Activated T-helper 1 cell treated with Interleukin-2 at 50 U/mL for 16 hours (primary cell): ENCODE data around the gene SLC25A29.
A peak's percentile ranks its signal among the peaks of the same experiment; 100 is the strongest.
"Not testable (repeated sequence)": the region's sequence is repeated elsewhere in the genome, so short reads cannot be mapped to it uniquely, and the experiment has no call there.

Source experiments
- DNase-seq: peaks from one replicate; pipeline ENCODE4 v3.0.0-alpha.2; 2020; ENCODE audit warnings: low read depth

Gene SLC25A29

DNA sequence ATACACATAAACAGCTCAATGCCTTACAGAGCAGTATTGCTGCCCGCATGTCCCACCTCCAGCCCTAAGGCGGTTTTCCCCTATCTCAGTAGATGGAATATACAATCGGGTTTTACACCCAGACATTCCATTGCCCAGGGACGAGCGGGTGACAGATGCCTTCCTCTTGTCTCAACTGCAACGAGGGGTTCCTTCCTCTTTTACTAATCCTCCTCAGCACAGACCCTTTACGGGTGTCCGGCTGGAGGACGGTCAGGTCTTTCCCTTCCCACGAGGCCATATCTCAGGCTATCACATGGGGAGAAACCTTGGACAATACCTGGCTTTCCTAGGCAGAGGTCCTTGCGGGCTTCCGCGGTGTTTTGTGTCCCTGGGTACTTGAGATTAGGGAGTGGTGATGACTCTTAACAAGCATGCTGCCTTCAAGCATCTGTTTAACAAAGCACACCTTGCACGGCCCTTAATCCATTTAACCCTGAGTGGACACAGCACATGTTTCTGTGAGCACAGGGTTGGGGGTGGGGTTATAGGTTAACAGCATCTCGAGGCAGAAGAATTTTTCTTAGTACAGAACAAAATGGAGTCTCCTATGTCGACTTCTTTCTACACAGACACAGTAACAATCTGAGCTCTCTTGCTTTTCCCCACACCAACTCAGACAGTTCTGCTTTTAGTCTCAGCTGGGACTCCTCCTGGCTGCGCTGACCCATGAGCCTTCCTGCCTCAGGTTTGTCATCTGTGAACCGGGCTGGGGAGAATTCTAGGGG, 6.0 kb upstream of the SLC25A29 start:
- not testable (repeated sequence) for DNase-seq

DNA sequence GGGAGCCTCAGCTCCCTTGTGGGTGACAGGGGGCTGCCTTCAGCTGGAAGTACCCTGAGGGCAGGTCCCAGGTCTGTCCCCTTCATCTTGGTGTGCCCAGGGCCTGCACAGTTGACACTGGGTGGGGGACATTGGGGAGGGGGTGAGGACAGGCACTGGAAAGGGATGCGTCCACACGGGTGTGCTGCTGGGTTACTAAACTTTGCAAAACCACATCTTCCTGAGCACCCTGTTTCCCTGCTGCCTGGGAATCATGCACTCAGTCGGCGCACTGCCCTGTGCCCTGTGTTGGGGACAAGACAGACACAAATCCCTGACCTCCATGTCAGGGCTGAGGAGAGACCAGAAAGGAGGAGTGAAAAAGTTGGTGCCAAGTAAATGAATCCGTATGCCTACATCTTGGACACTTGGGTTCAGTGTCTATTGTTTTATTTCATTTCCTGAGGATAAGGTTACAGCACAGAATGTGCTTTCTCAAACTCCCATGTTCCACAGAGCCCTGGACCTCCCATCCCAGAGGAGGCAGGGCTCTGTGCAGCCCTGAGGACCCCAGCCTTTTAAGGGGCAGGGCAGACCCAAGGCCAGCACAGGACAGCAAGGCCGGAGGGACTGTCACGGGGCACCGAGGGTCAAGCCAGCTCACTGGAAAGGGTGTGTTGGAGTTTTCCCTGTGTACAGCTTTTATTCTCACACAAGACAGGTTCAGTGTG, 2.9 kb upstream of the SLC25A29 start:
- no peak for DNase-seq

GRCh38 chr14:100308427-100308792, 2.2 kb upstream of the SLC25A29 start:
- not testable (repeated sequence) for DNase-seq

DNA sequence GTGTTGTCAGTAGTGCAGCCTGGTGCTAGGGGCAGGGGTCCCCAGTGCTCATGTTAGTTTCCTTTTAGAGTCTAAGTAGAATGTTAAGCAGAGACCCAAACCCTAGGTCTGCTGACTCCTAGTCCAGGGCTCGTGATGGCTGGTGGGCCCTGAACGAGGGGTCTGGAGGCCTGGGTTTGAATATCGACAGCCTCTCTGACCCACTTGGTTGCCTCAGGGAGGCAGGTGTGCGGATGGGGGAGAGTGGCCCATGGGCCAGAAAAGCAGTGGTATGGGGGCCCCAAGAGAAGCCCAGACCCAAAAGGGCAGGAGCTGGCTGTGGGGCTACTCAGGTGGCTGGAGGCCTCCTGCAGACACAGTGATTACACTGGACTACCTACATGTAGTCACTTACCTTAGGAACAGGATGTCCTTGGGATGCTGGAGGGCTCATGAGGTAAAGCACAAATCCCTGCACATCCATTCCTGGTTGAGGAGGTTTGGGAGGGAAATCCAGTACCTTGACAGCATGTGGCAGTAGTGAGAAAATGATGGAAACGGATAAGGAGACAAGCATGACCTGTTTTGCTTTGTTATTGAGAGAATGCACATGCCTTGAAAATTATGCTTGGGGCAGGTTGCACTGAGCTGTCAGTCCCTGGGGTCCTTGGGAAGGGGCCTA, 1.7 kb upstream of the SLC25A29 start:
- DNase-seq: no peak

DNA sequence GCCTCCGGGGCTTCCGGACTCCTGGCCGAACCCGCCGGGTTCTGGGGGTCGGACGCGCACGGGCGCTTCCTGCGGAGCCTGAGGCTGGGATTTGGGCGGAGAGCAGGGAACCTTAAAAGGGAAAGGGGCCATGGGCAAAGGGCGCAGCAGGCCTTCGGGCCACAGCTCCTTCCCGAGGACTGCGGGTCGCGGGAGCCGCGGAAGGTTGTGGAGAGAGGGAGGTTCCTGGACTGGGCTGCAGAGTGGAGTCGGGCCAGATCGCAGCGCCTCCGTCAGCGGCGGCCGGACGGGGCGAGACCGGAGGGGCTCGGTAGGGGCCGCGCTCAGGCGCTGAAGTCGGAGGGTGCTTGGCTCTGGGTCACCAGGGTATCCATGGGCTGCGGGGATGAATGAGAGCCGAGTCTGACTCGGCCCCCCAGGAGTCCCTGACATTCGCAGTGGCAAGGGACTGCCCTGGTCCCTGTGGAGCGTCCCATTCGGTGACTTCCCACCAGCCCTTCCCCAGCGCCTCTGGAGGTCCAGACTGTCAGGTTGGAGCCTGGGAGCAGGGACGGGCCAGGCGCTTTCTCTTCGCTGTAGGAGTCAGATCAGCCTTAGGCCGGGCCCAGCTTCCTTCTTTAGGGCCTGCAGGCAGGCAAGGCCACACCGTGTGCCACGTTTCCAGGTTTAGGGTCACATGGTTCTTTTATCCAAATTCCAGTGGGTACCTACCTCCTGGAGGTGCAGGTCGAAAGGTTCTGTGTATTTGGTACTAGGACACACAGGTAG, 938 bp upstream of the SLC25A29 start:
- DNase-seq: no peak

GRCh38 chr14:100305324-100306100, 732 bp downstream of the SLC25A29 start:
- DNase-seq: peak; percentile 49

- no peak for DNase-seq
Observed at GRCh38 chr14:100304825-100305323, 1.4 kb downstream of the SLC25A29 start.

DNA sequence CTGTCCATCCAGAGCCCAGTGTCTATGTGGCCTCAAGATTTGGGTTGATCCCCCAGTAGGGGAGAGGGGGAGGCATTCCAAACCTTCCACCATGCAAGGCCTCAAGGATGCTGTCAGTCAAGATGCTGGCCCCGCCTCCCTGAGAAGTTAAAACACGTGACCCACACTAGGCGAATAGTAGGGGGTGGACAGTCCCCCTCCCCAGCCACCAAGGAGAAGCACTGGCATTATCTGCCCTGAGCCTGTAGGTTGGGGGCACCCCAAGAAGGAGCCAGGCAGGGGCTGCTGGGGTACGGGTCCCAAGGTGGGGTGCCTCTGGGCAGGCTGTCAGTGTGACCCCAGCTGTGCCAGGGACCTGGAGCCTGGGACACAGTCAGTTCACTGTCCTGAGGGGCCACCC, 2.3 kb downstream of the SLC25A29 start:
- DNase-seq: no peak

- no peak for DNase-seq
Observed at GRCh38 chr14:100303179-100303578, 3.1 kb downstream of the SLC25A29 start.

- no peak for DNase-seq
Observed at GRCh38 chr14:100302616-100303015, 3.6 kb downstream of the SLC25A29 start.

GRCh38 chr14:100299238-100299560, 7.0 kb downstream of the SLC25A29 start:
- DNase-seq: no peak

DNA sequence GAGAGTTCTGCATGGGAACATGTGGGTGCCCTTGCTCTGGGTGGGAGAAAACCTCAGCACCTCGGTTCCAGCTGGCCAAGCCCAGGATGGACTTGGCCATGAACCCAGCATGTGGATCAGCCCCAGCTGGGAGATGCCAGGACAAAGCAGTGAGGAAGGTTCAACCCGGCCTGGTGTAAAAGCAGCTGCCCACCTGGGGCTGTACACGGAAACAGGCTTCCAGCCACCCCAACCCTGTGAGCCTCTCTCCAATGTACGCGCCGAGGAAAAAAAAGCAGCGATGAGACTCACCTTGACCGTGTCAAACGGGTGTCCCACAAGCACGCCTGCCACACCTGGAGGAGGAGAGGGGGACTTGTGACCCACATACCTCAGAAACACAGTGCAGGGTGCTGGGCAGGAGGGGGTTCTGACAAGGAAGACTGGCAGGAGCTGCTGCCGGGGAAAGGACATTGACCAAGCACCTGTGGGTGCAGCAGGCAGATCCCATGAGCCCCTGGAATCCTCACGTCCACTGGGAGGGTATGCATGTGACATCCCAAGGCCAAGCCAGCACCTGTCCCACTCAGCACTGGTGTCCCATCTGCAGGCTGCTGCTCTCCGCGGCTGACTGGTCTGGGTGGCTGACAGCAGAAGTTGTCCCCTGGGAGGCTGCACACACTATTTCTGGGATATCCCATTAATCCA, 7.5 kb downstream of the SLC25A29 start:
- no peak for DNase-seq

DNA sequence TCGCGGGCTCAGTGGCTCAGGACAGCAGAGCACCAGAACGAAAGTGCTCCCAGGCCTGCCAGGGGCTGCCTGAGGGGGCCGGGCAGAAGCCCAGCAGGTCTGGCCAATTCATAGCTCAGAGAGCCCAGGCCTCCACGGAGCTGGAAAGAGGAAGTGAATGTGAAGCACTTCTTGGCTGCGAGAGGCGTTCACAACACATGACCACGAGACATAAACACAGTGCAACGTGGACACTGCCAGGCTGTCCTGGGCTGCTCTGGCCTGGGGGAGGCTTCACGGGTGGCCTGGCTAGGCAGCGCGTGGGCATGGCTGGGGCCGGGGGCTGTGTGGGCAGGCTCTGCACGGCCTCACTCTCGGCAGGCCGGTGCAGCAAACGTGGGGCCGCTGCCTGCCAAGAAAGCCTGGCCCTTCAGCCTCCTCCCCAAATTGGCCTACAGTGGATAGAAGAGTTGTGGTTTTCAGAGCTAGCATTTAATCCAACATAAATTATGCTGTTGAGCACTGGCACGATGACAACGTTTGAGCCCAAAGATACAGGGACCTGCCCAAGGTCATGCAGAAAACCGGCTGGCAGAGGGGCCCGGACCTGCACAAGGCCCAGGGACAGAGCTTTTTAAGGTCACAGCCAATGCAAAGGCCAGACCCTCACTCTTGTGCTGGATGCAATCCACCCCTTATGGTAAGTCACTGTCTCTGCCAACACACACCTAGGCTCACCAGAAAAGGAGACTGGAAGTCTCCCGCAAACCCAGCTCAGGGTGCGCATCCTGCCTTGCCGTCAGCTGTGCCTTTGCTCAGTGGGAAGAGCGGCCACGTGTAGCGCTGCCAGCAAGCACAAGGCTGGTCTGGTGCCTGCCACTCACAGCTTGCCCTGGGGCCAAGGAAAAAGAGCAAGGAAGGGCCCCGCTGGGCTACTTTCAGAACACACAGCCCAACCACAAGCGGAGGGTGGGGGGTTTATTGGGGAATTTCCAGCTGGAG, 8.6 kb downstream of the SLC25A29 start:
- DNase-seq: no peak

DNA sequence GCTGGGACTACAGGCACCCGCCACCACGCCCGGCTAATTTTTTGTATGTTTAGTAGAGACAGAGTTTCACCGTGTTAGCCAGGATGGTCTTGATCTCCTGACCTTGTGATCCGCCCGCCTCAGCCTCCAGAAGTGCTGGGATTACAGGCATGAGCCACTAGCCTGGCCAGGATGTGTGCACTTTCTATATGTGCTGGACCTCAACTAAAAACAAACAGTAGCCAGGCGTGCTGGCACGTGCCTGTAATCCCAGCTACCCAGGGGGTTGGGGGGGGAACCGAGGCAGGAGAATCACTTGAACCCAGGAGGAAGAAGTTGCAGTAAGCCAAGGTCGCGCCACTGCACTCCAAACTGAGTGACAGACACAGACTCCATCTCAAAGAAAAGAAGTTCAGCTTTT, 9.5 kb downstream of the SLC25A29 start:
- not testable (repeated sequence) for DNase-seq

DNA sequence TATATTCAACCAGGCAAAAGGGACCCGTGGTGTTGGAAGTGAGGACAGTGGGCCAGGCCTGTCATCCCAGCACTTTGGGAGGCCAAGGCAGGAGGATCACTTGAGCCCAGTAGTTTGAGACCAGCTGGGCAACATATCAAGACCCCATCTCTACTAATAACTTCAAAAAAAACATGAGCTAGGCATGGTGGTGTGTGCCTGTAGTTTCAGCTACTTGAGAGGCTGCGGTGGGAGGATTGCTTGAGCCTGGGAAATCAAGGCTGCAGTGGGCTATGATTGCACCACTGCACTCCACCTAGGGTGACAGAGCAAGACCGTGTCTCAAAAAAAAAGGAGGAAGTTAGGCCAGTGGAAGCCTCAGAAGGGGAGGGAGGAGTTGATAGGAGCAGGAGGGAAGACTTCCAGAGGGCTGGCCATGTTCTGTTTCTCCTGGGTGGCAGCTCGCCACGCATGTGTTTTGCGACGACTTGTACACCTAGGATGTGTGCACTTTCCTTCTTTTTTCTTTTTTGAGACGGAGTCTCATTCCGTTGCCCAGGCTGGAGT, 10.1 kb downstream of the SLC25A29 start:
- DNase-seq: no peak

DNA sequence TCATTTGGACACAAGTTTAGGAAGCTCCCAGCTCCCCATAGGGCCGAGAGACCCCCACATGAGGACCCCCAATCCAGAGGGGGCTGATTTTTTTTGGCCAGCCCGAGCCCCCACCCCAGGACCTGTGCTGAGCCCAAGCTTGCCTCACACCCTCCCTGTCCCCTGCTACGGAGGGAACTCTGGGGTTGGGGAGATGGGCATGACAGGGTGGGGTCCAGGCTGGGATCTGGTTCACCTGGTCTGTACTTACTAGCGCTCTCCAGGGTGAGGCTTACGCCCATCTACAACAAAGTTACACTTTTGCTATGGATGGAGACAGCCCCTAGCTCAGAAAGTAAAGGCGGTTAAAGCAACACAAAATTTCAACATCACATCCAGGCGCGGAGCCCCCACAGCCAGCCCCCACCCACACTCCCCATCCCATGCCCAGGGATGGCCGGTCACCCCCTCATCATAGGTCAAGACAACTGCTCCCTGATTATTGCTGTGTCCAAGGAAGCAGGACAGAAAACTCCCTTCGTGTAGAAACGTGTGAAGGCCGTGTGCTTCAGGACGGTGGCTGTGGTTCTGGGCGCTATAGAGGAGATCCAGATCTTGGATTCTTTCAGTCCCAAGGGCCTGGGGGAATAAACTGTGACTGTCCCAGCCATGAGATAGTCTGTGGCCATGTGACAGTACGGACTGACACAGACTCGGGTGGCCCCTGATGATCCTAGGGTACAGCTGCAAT, 10.7 kb downstream of the SLC25A29 start:
- DNase-seq: no peak

DNA sequence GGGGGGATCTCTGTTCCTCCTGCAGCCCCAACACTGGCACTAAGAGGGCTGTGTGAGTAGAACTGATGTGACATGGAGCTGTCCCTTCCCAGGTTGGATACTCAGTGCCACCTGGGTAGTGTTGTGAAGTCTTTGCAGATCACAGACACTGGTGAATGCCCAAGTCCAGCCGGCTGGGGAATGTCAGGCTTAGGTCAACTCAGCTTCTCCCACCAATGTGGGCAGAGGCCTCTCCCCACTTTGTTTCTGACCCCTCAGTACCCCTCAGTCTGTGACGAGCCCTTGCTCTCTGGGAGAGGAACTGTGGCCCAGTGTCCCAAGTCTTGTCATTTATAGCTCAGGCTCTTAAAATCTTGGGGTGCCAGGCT, 11.3 kb downstream of the SLC25A29 start:
- no peak for DNase-seq

DNA sequence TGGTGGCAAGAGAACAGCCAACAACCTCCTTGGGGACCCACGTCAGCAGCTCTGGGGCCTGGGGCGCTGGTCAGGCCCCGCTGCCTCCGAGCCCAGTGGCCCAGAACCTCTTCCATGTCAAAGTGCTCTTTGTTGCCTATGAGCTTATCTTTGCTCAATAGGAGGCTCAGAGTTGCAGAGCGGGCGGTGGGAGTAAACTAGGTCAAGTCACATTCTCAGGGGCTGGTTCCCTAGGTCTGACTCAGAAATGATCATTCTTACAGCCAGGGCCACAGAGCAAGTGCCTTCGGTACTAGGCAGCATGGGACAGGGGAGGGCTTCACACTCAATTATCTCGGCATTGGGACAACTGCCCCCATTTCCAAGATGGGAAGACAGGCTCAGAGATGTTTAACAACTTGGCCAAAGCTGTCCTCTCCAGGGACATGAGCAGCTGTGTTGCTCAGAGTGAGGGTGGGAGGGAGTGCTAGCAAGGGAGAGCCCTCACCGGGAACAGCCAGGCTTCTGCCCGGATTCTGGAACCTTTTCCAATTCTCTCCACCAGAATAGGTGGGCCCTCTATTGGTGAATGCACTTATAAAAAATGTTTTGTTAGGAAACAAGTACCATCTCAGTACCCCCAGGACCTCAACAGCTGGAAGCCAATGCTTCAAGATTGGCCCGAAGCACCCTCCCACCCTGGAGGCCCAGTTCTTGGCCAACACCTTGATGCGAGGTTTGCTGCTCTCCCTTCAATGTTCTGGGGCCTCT, 11.9 kb downstream of the SLC25A29 start:
- DNase-seq: no peak
